Neural cell (in vitro differentiated cells): ENCODE results near the gene TOPORS. TPM values are rescaled to one million over a fixed set of nuclear protein-coding genes. Genes with fewer than 3 reads are reported as not detected.
A peak's percentile ranks its signal among the peaks of the same experiment; 100 is the strongest.

Source experiments
- H2AFZ ChIP-seq: fragments of 200-600, 300-800 bp; sonication (generic), shearing (Covaris generic); 2 replicates; pipeline ENCODE4 v1.6.0; 2014; ENCODE audit warnings: low read depth, mild to moderate bottlenecking, antibody characterized with exemption, low read length, moderate library complexity
- H3F3A ChIP-seq: fragments of 200-600 bp; shearing (Covaris generic); 2 replicates; pipeline ENCODE4 v1.6.1; 2016; ENCODE audit warnings: mild to moderate bottlenecking, moderate library complexity, mixed read lengths, antibody characterized with exemption, low read length; ENCODE audit not compliant: insufficient read depth, poor library complexity, severe bottlenecking
- H3K27ac ChIP-seq: fragments of 200-600, 300-800 bp; sonication (generic), shearing (Covaris generic); 2 replicates; pipeline ENCODE4 v1.5.1; 2014; ENCODE audit warnings: mild to moderate bottlenecking, low read length, moderate library complexity
- H3K27me3 ChIP-seq: fragments of 300-800, 200-600 bp; sonication (generic), shearing (Covaris generic); 2 replicates; pipeline ENCODE4 v1.6.0; 2014; ENCODE audit warnings: mild to moderate bottlenecking, low read depth, low read length, moderate library complexity; ENCODE audit not compliant: insufficient read depth
- H3K36me3 ChIP-seq: fragments of 300-800, 200-600 bp; sonication (generic), shearing (Covaris generic); 2 replicates; pipeline ENCODE4 v1.5.1; 2014; ENCODE audit warnings: mild to moderate bottlenecking, antibody characterized with exemption, low read length, moderate library complexity; ENCODE audit not compliant: insufficient read depth
- H3K4me2 ChIP-seq: fragments of 300-800, 200-600 bp; sonication (generic), shearing (Covaris generic); 2 replicates; pipeline ENCODE4 v1.6.0; 2014; ENCODE audit warnings: mild to moderate bottlenecking, low read length
- H3K4me3 ChIP-seq: fragments of 300-800, 200-600 bp; sonication (generic), shearing (Covaris generic); 2 replicates; pipeline ENCODE4 v1.5.1; 2014; ENCODE audit warnings: mild to moderate bottlenecking, low read length, moderate library complexity
- H3K79me2 ChIP-seq: fragments of 200-600 bp; shearing (Covaris generic); replicated peaks from 2 replicates; pipeline ENCODE4 v1.6.0; 2014; ENCODE audit warnings: mild to moderate bottlenecking, low read length, moderate library complexity; ENCODE audit not compliant: insufficient read depth
- H3K9ac ChIP-seq: fragments of 300-800, 200-600 bp; sonication (generic), shearing (Covaris generic); 2 replicates; pipeline ENCODE4 v1.6.1; 2016; ENCODE audit warnings: mild to moderate bottlenecking, low read length, mixed read lengths
- H3K9me2 ChIP-seq: fragments of 200-600 bp; shearing (Covaris generic); 2 replicates; pipeline ENCODE4 v1.6.1; 2016; ENCODE audit warnings: mild to moderate bottlenecking, low read length, mixed read lengths; ENCODE audit not compliant: insufficient read depth
- H3K9me3 ChIP-seq: fragments of 200-600, 300-800 bp; sonication (generic), shearing (Covaris generic); 2 replicates; pipeline ENCODE4 v1.6.1; 2016; ENCODE audit warnings: mild to moderate bottlenecking, mixed run types, low read length, moderate library complexity, mixed read lengths
- H4K20me1 ChIP-seq: fragments of 200-600 bp; shearing (Covaris generic); 2 replicates; pipeline ENCODE4 v1.6.1; 2016; ENCODE audit warnings: mild to moderate bottlenecking, mixed run types; ENCODE audit not compliant: insufficient read depth
- CTCF ChIP-seq: fragments of 450-650 bp; IDR thresholded peaks from 2 replicates; pipeline ENCODE4 v1.5.1; 2014; ENCODE audit warnings: antibody characterized with exemption, mild to moderate bottlenecking, moderate library complexity; ENCODE audit not compliant: poor library complexity, severe bottlenecking
- EP300 ChIP-seq: fragments of 450-650 bp; conservative IDR thresholded peaks from 2 replicates; pipeline ENCODE4 v1.6.1; 2014; ENCODE audit warnings: antibody characterized with exemption, mild to moderate bottlenecking, moderate library complexity; ENCODE audit not compliant: poor library complexity, severe bottlenecking
- EZH2 ChIP-seq: fragments of 200-600, 300-800 bp; shearing (Covaris generic), sonication (generic); IDR thresholded peaks from 2 replicates; pipeline ENCODE4 v1.6.1; 2014; ENCODE audit warnings: antibody characterized with exemption, low read length, borderline replicate concordance, mild to moderate bottlenecking; ENCODE audit not compliant: insufficient read depth, poor library complexity, severe bottlenecking
- MXI1 ChIP-seq: fragments of 450-650 bp; conservative IDR thresholded peaks from 2 replicates; pipeline ENCODE4 v1.6.1; 2014; ENCODE audit warnings: antibody characterized with exemption, mild to moderate bottlenecking; ENCODE audit not compliant: poor library complexity, severe bottlenecking
- POLR2AphosphoS5 ChIP-seq: IDR thresholded peaks from 2 replicates; pipeline ENCODE4 v1.6.1; 2012
- RAD21 ChIP-seq: fragments of 450-650 bp; conservative IDR thresholded peaks from 2 replicates; pipeline ENCODE4 v1.6.1; 2014; ENCODE audit warnings: antibody characterized with exemption, mild to moderate bottlenecking, moderate library complexity
- REST ChIP-seq: IDR thresholded peaks from 2 replicates; pipeline ENCODE4 v1.6.1; 2012; ENCODE audit warnings: borderline replicate concordance
- SMC3 ChIP-seq: fragments of 450-650 bp; conservative IDR thresholded peaks from 2 replicates; pipeline ENCODE4 v1.6.1; 2014; ENCODE audit warnings: antibody characterized with exemption, mild to moderate bottlenecking, moderate library complexity; ENCODE audit not compliant: poor library complexity
- TAF1 ChIP-seq: IDR thresholded peaks from 2 replicates; pipeline ENCODE4 v1.6.1; 2012; ENCODE audit warnings: low read depth
- polyA plus RNA-seq: library from polyadenylated mRNA; depleted of rRNA; stranded (reverse); fragments of >200 nt; gene quantifications from 2 replicates; pipeline ENCODE4 v1.2.3, GENCODE V29; 2014

The TOPORS gene
- polyA plus RNA-seq, 1 donor from 2014 or later, result 18.0 TPM

GRCh38 chr9:32570262-32570661 is 17.9 kb upstream of the TOPORS start:
- no peak overlapping the region for H3K4me2 ChIP-seq
- H3K36me3 ChIP-seq, result no peaks in the 10 kb centered on the region
- H3K79me2 ChIP-seq, result peaks cover 25% of the 10 kb centered on the region
- peak overlapping the region; percentile 85 for H3K4me3 ChIP-seq
- peaks cover 5% of the 10 kb centered on the region for H3F3A ChIP-seq
- H4K20me1 ChIP-seq, result no peaks in the 10 kb centered on the region
- no peaks in the 10 kb centered on the region for H3K9me3 ChIP-seq
- H3K9ac ChIP-seq, result no peak overlapping the region
- no peak for TF ChIP-seq SMC3
- H3K27ac ChIP-seq, result no peak overlapping the region
- no peaks in the 10 kb centered on the region for H3K27me3 ChIP-seq
- H2AFZ ChIP-seq, result no peak overlapping the region
- no peaks in the 10 kb centered on the region for H3K9me2 ChIP-seq

- Histone ChIP-seq H3K9me3 (no peaks in the 10 kb centered on the region), H3K27me3 (no peaks in the 10 kb centered on the region), H3K4me3 (no peak overlapping the region), H3K27ac (no peak overlapping the region), H2AFZ (no peak overlapping the region), H4K20me1 (no peaks in the 10 kb centered on the region), H3K79me2 (peaks cover 21% of the 10 kb centered on the region), H3K36me3 (no peaks in the 10 kb centered on the region), H3K9me2 (no peaks in the 10 kb centered on the region), H3K4me2 (no peak overlapping the region), H3F3A (no peaks in the 10 kb centered on the region), H3K9ac (no peak overlapping the region)
- TF ChIP-seq SMC3 (no peak), CTCF (no peak), POLR2AphosphoS5 (no peak), EZH2 (no peak), REST (no peak), TAF1 (no peak), MXI1 (no peak), EP300 (no peak), RAD21 (no peak)
Observed at GRCh38 chr9:32566770-32567169, 14.4 kb upstream of the TOPORS start.

- Histone ChIP-seq H3K27me3 (no peaks in the 10 kb centered on the region), H3K4me3 (no peak overlapping the region), H4K20me1 (no peaks in the 10 kb centered on the region), H3K4me2 (no peak overlapping the region), H3K9me2 (no peaks in the 10 kb centered on the region), H3K27ac (no peak overlapping the region), H3K36me3 (no peaks in the 10 kb centered on the region), H3K79me2 (peaks cover 13% of the 10 kb centered on the region), H3K9ac (no peak overlapping the region), H3F3A (no peaks in the 10 kb centered on the region), H2AFZ (no peak overlapping the region), H3K9me3 (no peaks in the 10 kb centered on the region)
- TF ChIP-seq EP300, result no peak
Observed at GRCh38 chr9:32565967-32566366, 13.6 kb upstream of the TOPORS start.
